HUES64 (cell line): ENCODE measurements around the gene ZMYM2.
"Not testable (repeated sequence)": the region's sequence is repeated elsewhere in the genome, so short reads cannot be mapped to it uniquely, and the experiment has no call there.

ENCODE experiments used
- H3K27ac ChIP-seq: 2 replicates; pipeline ENCODE4 v1.7.0; 2013; ENCODE audit warnings: low read depth, low read length, inconsistent platforms
- H3K27me3 ChIP-seq: 2 replicates; pipeline ENCODE4 v1.6.1; 2013; ENCODE audit warnings: mild to moderate bottlenecking, low read length; ENCODE audit not compliant: insufficient read depth
- H3K36me3 ChIP-seq: 2 replicates; pipeline ENCODE4 v1.6.1; 2013; ENCODE audit warnings: mild to moderate bottlenecking, low read length; ENCODE audit not compliant: insufficient read depth
- H3K4me1 ChIP-seq: 2 replicates; pipeline ENCODE4 v1.6.1; 2013; ENCODE audit warnings: mild to moderate bottlenecking, low read length, moderate library complexity; ENCODE audit not compliant: insufficient read depth
- H3K4me3 ChIP-seq: 2 replicates; pipeline ENCODE4 v1.5.1; 2013; ENCODE audit warnings: mild to moderate bottlenecking, low read length, moderate library complexity
- H3K9ac ChIP-seq: 2 replicates; pipeline ENCODE4 v1.6.1; 2013; ENCODE audit warnings: mild to moderate bottlenecking, low read depth, low read length
- H3K9me3 ChIP-seq: 2 replicates; pipeline ENCODE4 v1.6.1; 2013; ENCODE audit warnings: low read depth, low read length; ENCODE audit not compliant: insufficient read depth
- WGBS: fragments of 150-250, 120-280 bp; methylation state at CpG from one replicate; pipeline ENCODE4 v1.1.7; 2013; ENCODE audit warnings: missing lambda C conversion rate; 5-methylcytosine and 5-hydroxymethylcytosine counted together

Gene ZMYM2

DNA sequence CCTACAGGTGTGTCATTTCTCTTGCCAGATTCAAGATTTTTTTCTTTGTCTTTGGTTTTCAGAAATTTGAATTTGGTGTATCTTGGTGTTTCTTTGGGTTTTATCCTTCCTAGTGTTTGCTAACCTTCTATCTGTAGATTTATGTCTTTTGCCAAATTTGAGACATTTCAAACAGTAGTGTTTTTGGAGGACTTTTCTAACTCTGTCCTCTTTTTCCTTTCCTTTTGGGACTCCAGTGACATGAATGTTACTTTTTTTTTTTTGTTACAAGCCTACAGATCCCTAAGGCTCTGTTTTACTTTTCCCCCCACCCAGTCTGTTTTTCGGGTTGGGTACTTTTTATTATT is 58.8 kb downstream of the ZMYM2 start:
- Histone ChIP-seq H3K27ac (no peak overlapping the region), H3K36me3 (peaks cover 75% of the 10 kb centered on the region), H3K4me3 (no peak overlapping the region), H3K4me1 (peaks cover 15% of the 10 kb centered on the region), H3K27me3 (no peaks in the 10 kb centered on the region), H3K9ac (no peak overlapping the region), H3K9me3 (peaks cover 8% of the 10 kb centered on the region; the same call in 1 of the 2 replicates)
- 86% methylated on average over 1 of the region's 1 CpG for WGBS

DNA sequence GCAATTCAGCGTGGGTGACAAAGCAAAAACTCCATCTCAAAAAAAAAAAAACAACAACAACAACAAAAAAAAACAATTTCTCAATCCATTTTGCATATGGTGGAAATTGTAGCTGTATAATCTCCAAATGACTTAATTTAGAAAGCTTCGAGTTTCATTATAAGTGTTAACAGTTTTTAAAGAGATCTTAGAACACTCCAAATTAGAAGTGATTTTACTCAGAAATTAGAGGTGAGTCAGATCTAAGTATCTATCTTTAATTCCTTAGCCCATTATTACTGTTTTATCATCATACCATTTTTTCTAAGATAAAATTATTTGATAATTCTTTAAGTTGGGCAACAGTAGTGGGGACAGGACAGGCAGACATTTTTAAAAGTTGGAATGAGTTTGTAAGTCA is 60.5 kb downstream of the ZMYM2 start:
- Histone ChIP-seq H3K27me3 (no peaks in the 10 kb centered on the region), H3K36me3 (peaks cover 74% of the 10 kb centered on the region), H3K9ac (no peak overlapping the region), H3K27ac (no peak overlapping the region), H3K4me1 (peaks cover 15% of the 10 kb centered on the region), H3K4me3 (no peak overlapping the region), H3K9me3 (peaks cover 8% of the 10 kb centered on the region; the same call in 1 of the 2 replicates)
- WGBS = no CpG with 5 or more reads among the region's 2 CpGs

DNA sequence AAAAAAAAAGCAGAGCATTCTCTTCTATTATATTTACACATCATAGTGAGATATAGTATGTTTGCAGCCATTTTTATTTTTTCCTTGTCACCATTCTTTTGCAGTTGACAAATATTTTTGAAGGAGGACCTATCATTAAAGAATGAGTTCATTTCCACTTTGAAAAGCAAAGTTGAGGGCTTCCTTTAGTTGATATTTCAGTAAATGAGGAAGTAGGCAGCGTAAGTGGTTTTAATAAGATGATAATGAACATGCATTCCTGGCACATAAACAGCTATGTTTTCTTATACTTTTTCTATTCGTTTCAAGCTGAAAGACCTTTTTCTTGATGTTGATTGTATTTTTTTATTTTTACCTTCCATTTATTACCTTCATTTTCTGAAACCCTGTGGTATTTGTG is 66.2 kb downstream of the ZMYM2 start:
- no peaks in the 10 kb centered on the region for H3K4me1 ChIP-seq
- H3K4me3 ChIP-seq = no peak overlapping the region
- WGBS = 100% methylated on average over 1 of the region's 2 CpGs
- H3K9me3 ChIP-seq = no peaks in the 10 kb centered on the region
- H3K9ac ChIP-seq = no peak overlapping the region
- H3K27ac ChIP-seq = no peak overlapping the region
- H3K27me3 ChIP-seq = no peaks in the 10 kb centered on the region
- peaks cover 95% of the 10 kb centered on the region for H3K36me3 ChIP-seq

DNA sequence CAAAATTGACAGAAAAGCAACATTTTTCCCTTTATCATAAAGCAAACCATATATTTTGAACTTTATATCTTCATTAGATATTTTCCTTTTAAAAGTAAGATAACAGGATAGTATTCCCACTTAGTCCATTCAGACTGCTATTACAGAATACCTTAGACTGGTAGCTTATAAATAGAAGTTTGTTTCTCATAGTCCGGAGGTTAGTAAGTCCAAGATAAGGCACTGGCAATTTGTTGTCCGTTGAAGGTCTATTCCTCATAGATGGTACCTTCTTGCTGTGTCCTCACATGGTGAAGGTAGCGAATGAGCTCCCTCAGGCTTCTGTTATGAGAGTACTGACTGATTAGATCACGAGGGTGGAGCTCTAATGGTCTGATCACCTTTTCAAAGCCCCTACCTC is 70.4 kb downstream of the ZMYM2 start:
- WGBS = 96% methylated on average over 3 of the region's 4 CpGs
- Histone ChIP-seq H3K4me3 (no peak overlapping the region), H3K9ac (no peak overlapping the region), H3K27me3 (no peaks in the 10 kb centered on the region), H3K36me3 (peaks cover 93% of the 10 kb centered on the region), H3K9me3 (no peaks in the 10 kb centered on the region), H3K27ac (no peak overlapping the region), H3K4me1 (no peaks in the 10 kb centered on the region)

DNA sequence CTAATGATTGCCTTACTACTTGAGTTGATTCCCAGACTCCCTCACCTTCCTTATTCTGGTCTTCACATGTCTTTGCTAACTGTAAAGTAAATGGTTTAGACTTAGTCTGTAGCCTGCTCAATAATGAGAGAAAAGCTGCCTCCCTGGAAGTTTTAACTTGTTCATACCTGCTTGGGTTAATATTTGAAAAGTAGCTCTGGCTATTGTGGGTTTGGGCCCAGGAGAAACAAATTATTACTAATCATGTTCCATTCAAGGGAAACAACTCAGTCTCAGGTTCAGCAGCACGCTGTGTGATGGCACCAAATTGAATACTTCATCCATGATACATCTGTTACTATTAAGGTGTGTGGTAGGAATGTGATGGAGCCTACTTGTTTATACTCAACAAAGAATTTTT is 75.0 kb downstream of the ZMYM2 start:
- Histone ChIP-seq H3K4me3 (no peak overlapping the region), H3K36me3 (peaks cover 93% of the 10 kb centered on the region), H3K4me1 (no peaks in the 10 kb centered on the region), H3K9me3 (no peaks in the 10 kb centered on the region), H3K9ac (no peak overlapping the region), H3K27ac (no peak overlapping the region), H3K27me3 (no peaks in the 10 kb centered on the region)
- WGBS = no CpG with 5 or more reads among the region's 1 CpG

DNA sequence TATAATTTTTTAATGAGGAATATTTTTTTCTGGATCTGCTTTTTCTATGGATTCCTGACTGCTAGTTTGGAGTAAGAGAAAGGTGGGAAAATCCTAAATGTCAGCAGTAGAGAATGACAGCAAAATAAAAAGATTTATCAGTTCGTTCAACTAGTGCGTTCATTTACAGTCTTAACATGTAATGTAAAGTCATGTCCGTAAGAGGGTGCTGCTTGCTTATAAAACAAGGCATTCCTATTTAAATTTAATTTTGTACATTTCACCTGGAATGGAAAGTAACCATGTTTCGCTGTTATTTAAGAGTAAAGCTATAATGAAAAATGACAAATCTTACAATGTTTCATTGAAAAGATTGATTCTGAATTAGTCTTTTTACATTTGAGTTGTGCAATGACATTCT is 76.6 kb downstream of the ZMYM2 start:
- peaks cover 91% of the 10 kb centered on the region for H3K36me3 ChIP-seq
- H3K27me3 ChIP-seq = no peaks in the 10 kb centered on the region
- H3K27ac ChIP-seq = no peak overlapping the region
- 97% methylated on average over 4 of the region's 4 CpGs for WGBS
- H3K9me3 ChIP-seq = no peaks in the 10 kb centered on the region
- no peaks in the 10 kb centered on the region for H3K4me1 ChIP-seq
- H3K4me3 ChIP-seq = no peak overlapping the region
- H3K9ac ChIP-seq = no peak overlapping the region

DNA sequence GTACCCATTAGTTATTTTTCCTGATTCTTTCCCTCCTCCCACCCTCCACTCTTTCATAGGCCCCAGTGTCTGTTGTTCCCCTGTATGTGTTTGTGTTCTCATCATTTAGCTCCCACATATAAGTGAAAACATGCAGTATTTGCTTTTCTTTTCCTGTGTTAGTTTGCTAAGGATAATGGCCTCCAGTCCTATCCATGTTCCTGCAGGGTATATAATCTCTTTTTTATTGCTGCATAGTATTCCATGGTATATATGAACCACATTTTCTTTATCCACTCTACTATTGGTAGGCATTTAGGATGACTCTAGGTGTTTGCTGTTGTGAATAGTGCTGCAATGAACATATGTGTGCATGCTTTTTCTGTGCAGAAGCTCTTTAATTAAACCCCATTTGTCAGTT is 79.4 kb downstream of the ZMYM2 start:
- Histone ChIP-seq H3K4me1 (no peaks in the 10 kb centered on the region), H3K27ac (no peak overlapping the region), H3K9ac (no peak overlapping the region), H3K4me3 (no peak overlapping the region), H3K27me3 (no peaks in the 10 kb centered on the region), H3K36me3 (peaks cover 93% of the 10 kb centered on the region), H3K9me3 (no peaks in the 10 kb centered on the region)

DNA sequence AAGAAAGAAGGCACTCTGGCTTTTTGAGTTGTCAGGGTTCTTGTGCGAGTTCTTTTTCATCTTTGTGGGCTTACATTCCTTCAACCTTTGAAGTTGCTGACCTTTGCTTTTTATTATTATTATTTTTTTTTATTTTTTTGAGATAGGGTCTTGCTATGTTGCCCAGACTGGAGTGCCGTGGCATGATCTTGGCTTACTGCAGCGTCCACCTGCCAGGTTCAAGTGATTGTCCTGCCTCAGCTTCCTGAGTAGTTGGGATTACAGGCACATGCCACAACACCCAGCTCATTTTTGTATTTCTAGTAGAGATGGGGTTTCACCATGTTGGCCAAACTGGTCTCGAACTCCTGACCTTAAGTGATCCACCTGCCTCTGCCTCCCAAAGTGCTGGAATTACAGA is 84.1 kb downstream of the ZMYM2 start:
- not testable (repeated sequence) for H3K9ac ChIP-seq

DNA sequence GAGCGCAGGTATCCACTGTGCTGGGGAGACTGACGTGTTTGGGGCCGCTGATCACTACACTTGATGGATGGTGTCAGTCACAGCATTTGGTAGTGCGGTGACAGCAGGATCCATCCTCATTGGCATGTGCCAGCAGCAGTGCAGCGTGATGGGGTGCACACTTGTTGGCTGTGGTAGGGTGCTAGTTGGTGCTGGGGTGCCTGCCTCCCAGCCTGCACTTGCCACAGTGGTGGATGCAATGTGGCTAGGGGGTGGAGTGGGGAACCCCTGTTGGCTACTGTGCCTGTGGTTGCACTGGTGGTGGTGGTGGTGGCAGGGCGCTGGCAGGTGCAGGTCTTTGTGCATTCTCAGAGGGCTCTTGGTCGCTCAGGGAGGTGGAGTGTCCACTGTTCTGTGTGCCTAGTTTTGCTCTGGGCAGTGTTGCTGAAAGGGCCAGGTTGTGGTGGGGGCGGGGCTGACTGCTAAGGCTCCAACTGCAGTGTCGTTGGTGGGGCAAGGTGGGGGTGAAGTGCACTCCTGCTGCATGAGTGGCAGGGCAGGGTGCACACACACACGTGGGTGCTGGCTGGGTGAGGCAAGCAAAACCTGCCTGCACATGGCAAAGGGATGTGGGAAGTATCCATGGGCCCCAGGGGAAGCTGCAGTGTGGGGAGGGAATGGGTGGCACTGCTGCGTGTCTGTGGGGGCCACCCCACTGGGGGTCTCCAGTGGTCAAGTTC is 84.8 kb downstream of the ZMYM2 start:
- no peak overlapping the region for H3K9ac ChIP-seq
- H3K9me3 ChIP-seq = no peaks in the 10 kb centered on the region
- H3K27ac ChIP-seq = no peak overlapping the region
- H3K27me3 ChIP-seq = no peaks in the 10 kb centered on the region
- no peak overlapping the region for H3K4me3 ChIP-seq
- 96% methylated on average over 11 of the region's 11 CpGs for WGBS
- H3K4me1 ChIP-seq = peaks cover 6% of the 10 kb centered on the region; the same call in 1 of the 2 replicates
- peaks cover 88% of the 10 kb centered on the region for H3K36me3 ChIP-seq

More for the DNA sequence above, 84.1 kb downstream of the ZMYM2 start:
- H3K9me3 ChIP-seq, H3K4me3 ChIP-seq, H3K4me1 ChIP-seq, H3K27me3 ChIP-seq, H3K27ac ChIP-seq: not testable (repeated sequence)
- 95% methylated on average over 4 of the region's 4 CpGs for whole genome bisulfite sequencing
- H3K36me3 ChIP-seq = peaks cover 89% of the 10 kb centered on the region

DNA sequence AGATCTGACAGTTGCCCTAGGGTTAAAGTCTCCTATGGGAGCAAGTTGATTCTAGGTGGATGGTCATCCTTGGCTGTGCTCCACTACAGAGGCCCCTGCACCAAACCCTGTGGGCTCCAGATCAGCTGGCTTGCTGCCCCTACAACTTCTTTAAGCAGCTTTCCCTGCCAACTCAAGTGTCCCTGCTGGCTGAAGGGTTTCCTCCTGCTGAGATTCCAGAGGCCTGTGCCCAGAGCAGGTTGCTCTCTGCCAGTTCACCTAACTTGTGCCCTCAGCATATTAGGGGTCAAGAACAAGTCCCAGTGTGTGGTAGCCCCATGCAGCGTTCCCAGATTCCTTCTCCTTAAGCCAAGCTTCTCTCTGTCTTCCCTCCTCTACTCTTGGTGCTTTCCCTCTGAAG is 85.6 kb downstream of the ZMYM2 start:
- Histone ChIP-seq H3K4me1 (peaks cover 13% of the 10 kb centered on the region; the same call in 1 of the 2 replicates), H3K27ac (no peak overlapping the region), H3K9me3 (no peaks in the 10 kb centered on the region), H3K9ac (no peak overlapping the region), H3K27me3 (no peaks in the 10 kb centered on the region), H3K4me3 (no peak overlapping the region), H3K36me3 (peaks cover 87% of the 10 kb centered on the region)
- WGBS = 90% methylated on average over 1 of the region's 1 CpG

DNA sequence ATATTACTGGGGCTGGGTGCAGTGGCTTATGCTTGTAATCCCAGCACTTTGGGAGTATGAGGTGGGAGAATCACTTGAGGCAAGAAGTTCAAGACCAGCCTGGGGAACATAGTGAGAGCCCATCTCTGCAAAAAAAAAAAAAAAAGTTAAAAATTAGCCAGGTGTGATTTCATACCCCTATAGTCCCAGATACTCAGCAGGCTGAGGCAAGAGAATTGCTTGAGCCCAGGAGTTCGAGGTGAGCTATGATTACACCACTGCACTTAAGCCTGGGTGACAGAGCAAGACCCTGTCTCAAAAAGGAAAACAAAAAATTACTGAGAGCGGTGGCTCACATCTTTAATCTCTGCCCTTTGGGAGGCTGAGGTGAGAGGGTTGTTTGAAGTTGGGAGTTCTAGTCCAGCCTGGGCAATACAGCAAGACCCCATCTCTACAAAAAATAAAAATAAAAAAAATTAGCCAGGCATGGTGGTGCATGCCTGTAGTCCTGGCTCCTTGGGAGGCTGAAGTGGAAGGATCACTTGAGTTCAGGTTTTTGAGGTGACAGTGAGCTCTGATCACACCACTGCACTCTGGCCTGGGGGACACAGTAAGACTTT is 87.5 kb downstream of the ZMYM2 start:
- H3K27me3 ChIP-seq = no peaks in the 10 kb centered on the region
- H3K9ac ChIP-seq = no peak overlapping the region
- no peak overlapping the region for H3K27ac ChIP-seq
- no peaks in the 10 kb centered on the region for H3K9me3 ChIP-seq
- H3K36me3 ChIP-seq = peaks cover 88% of the 10 kb centered on the region
- WGBS = 94% methylated on average over 2 of the region's 2 CpGs
- H3K4me3 ChIP-seq = no peak overlapping the region
- peaks cover 24% of the 10 kb centered on the region for H3K4me1 ChIP-seq
